Gastrocnemius medialis (tissue), 4 donors: ENCODE results near the gene GIT2.

Source experiments
- POLR2A ChIP-seq, 2 donors: fragments of 450-650 bp; IDR thresholded peaks; one replicate each; pipeline ENCODE4 v1.6.1; 2017; ENCODE audit warnings: antibody characterized with exemption in 2 of 2, mild to moderate bottlenecking in 2 of 2, moderate library complexity in 2 of 2
- TF ChIP-seq, protein P1 (sequence below), 5 experiments: fragments of 450-650 bp in 3 of 5; fragments of 200-600 bp in 2 of 5; sonication (generic) in 2 of 5; IDR thresholded peaks in 4 of 5; conservative IDR thresholded peaks in 1 of 5; 1 replicate in 4 of 5; 2 replicates in 1 of 5; pipeline ENCODE4 v1.5.1; 2016 to 2019; ENCODE audit warnings: antibody characterized with exemption in 5 of 5, mild to moderate bottlenecking in 3 of 5, moderate library complexity in 3 of 5

DNA sequence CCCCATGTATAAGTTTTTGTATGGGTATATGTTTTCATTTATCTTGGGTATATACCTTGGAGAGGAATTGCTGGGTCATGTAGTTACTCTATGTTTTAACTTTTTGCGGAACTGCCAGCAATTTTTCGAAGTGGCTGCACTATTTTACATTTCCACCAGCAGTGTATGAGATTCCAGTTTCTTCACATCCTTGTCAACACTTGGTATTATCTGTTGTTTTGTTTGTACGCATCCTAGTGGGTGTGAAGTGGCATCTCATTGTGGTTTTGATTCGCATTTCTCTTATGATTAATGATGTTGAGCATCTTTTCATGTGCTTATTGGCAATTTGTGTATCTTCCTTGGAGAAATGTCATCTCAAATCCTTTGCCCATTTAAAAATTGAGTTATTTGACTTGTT is 9.9 kb upstream of the GIT2 start:
- TF ChIP-seq, protein P1, sequence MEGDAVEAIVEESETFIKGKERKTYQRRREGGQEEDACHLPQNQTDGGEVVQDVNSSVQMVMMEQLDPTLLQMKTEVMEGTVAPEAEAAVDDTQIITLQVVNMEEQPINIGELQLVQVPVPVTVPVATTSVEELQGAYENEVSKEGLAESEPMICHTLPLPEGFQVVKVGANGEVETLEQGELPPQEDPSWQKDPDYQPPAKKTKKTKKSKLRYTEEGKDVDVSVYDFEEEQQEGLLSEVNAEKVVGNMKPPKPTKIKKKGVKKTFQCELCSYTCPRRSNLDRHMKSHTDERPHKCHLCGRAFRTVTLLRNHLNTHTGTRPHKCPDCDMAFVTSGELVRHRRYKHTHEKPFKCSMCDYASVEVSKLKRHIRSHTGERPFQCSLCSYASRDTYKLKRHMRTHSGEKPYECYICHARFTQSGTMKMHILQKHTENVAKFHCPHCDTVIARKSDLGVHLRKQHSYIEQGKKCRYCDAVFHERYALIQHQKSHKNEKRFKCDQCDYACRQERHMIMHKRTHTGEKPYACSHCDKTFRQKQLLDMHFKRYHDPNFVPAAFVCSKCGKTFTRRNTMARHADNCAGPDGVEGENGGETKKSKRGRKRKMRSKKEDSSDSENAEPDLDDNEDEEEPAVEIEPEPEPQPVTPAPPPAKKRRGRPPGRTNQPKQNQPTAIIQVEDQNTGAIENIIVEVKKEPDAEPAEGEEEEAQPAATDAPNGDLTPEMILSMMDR (IDR thresholded peaks at IDR 0.05 in 4 of 5, conservative IDR thresholded peaks at IDR 0.05 in 1 of 5), result no peak
- TF ChIP-seq POLR2A (IDR thresholded peaks at IDR 0.05), result no peak
